ENCODE measurements around the gene ALDH3B1. TPM values are rescaled to one million over a fixed set of nuclear protein-coding genes. Genes with fewer than 3 reads are reported as not detected.

Gene ALDH3B1
- total RNA-seq, 1 experiment from 2014 or later = 28.1 TPM

DNA sequence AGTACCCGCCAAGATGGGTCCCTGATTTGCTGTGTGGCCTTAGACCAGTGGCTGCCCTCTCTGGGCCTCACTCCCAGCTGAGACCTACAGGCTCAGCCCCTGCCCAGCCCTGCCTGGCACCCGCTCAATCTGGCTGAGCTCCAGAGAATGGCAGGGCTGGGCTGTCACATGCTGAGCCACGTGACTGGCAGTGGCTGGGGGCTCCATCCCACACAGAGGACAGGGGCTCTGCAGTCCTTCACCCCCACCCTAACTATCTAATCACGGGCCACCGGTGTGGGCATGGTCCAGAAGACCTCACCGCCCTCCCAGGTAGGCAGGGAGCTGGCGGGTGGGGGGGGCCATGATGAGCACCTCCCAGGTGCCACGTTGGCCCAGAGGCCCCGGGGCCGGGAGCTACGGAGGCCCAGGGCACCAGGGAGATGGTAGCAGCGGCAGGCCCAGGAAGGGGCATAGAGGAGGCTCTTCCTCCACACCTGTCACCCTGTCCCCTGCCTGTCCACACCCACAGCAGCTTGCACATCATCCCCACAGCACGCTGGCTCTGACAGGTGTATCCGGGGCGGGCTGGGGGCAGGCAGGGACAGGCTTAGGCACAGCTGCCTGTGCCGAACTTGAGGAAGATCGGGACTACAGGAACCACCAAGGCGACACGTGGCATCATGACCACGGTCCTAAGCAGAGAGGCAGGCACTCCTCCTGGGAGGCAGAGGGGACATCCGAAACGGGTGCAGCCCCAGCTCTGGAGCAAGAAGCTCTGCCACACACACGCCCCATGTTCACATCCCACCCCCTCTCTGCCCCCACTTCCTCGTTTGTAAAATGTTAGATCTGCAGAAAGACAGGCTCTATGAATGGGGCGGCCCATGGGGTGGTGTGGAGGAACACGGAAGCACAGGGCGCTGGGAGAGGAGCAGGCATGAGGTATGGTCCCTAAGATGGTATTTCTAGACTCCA, 1.5 kb upstream of the ALDH3B1 start:
- intact Hi-C loops (cut with micrococcal nuclease) = loop anchor here (1.0 kb wide), 1 partner anchor 13 kb away; no protein-coding TSS in a partner anchor
- no peaks in the 10 kb centered on the region for H4K20me1 ChIP-seq (ENCODE audit: low read length)
- peak overlapping the region; percentile 96; the same call in 1 of the 2 replicates for H3K27ac ChIP-seq (ENCODE audit: low read length)
- no peak overlapping the region for H3K9ac ChIP-seq (ENCODE audit: low read length)
- H3K79me2 ChIP-seq (ENCODE audit: low read length) = peaks cover 24% of the 10 kb centered on the region
- no peaks in the 10 kb centered on the region for H3K9me3 ChIP-seq (ENCODE audit: low read length)
- no peaks in the 10 kb centered on the region for H3K27me3 ChIP-seq (ENCODE audit: low read length)
- CTCF ChIA-PET = no interaction called here
- ATAC-seq (no peak), DNase-seq (no peak)
- no peaks in the 10 kb centered on the region for H3K9me2 ChIP-seq (replicated peaks; ENCODE audit: low read length)
- TF ChIP-seq, protein P1, sequence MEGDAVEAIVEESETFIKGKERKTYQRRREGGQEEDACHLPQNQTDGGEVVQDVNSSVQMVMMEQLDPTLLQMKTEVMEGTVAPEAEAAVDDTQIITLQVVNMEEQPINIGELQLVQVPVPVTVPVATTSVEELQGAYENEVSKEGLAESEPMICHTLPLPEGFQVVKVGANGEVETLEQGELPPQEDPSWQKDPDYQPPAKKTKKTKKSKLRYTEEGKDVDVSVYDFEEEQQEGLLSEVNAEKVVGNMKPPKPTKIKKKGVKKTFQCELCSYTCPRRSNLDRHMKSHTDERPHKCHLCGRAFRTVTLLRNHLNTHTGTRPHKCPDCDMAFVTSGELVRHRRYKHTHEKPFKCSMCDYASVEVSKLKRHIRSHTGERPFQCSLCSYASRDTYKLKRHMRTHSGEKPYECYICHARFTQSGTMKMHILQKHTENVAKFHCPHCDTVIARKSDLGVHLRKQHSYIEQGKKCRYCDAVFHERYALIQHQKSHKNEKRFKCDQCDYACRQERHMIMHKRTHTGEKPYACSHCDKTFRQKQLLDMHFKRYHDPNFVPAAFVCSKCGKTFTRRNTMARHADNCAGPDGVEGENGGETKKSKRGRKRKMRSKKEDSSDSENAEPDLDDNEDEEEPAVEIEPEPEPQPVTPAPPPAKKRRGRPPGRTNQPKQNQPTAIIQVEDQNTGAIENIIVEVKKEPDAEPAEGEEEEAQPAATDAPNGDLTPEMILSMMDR (conservative IDR thresholded peaks at IDR 0.05; ENCODE audit: low read depth, low read length) = no peak
- TF ChIP-seq EZH2phosphoT487 (IDR thresholded peaks at IDR 0.05; ENCODE audit: borderline replicate concordance, low read length) = no peak
- no peak overlapping the region for H2AFZ ChIP-seq (ENCODE audit: low read length)
- H3K4me3 ChIP-seq (ENCODE audit: low read length) = no peak overlapping the region
- H3K4me1 ChIP-seq (ENCODE audit: insufficient read depth, low read length) = peaks cover 52% of the 10 kb centered on the region
- peaks cover 7% of the 10 kb centered on the region for H3F3A ChIP-seq (ENCODE audit: low read length, unreplicated experiment)
- BruUV-seq (replicated peaks) = no TSS peak
- no peak overlapping the region for H3K4me2 ChIP-seq (ENCODE audit: low read length)
- POLR2A ChIA-PET (ENCODE audit: unreplicated experiment) = no interaction called here
- no peaks in the 10 kb centered on the region for H3K36me3 ChIP-seq (ENCODE audit: low read depth, low read length)

DNA sequence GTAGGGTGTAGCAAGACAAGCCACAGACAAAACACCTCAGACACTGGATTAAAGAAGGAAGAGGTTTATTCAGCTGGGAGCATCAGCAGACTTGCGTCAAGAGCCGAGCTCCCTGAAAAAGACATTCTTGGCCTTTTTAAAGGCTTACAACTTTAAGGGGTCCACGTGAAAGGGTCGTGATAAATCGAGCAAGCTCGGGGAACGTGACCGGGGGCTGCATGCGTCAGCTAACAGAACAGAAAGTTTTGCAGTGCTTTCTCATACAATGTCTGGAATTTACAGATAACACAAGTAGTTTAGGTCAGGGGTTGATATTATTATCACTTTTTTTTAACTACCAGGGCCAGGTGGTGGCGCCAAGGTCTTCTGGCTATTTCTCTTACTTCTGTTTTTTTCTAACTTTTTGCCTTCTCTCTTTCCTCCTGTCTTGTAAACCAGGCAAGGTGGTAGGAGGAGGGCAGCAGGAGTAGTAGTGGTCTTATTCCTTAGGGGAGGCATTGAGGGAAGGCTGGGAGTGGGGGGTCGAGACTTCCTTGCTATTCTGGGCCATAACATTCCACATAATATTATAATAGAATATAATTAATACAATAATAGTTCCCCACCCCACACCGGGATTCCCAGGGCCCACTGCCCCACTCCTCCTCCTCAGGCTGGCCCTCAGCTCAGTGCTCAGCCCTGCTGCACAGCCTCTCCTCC, 587 bp upstream of the ALDH3B1 start:
- peak overlapping the region; percentile 79 for H3K9ac ChIP-seq (ENCODE audit: low read length)
- peak; percentile 67 for DNase-seq
- peak overlapping the region; percentile 65 for H3K4me3 ChIP-seq (ENCODE audit: low read length)
- H3K4me2 ChIP-seq (ENCODE audit: low read length) = peak overlapping the region; percentile 85
- no peak; the same call in 1 of the 2 replicates for ATAC-seq
- peak overlapping the region; percentile 96 for H3K27ac ChIP-seq (ENCODE audit: low read length)
- H3K36me3 ChIP-seq (ENCODE audit: low read depth, low read length) = no peaks in the 10 kb centered on the region
- peaks cover 56% of the 10 kb centered on the region for H3K4me1 ChIP-seq (ENCODE audit: insufficient read depth, low read length)
- no TSS peak for BruUV-seq (replicated peaks)
- ChIA-PET CTCF (interaction anchor here (1.2 to 1.5 kb wide), 2 partner anchors 11 to 162 kb away, joined by 3 to 5 read pairs; no protein-coding TSS in a partner anchor), POLR2A (ENCODE audit: unreplicated experiment) (interaction anchor here (0.7 kb wide), 2 partner anchors 10 to 299 kb away, joined by 3 read pairs; no protein-coding TSS in a partner anchor)
- H3K9me3 ChIP-seq (ENCODE audit: low read length) = no peaks in the 10 kb centered on the region
- TF ChIP-seq, protein P1 (conservative IDR thresholded peaks at IDR 0.05; ENCODE audit: low read depth, low read length) = peak; percentile 65
- TF ChIP-seq EZH2 (IDR thresholded peaks at IDR 0.05; ENCODE audit: low read length, unreplicated experiment) = no peak
- H3K27me3 ChIP-seq (ENCODE audit: low read length) = no peaks in the 10 kb centered on the region
- H3K79me2 ChIP-seq (ENCODE audit: low read length) = peaks cover 24% of the 10 kb centered on the region
- H2AFZ ChIP-seq (ENCODE audit: low read length) = peak overlapping the region; percentile 52
- peaks cover 12% of the 10 kb centered on the region for H3F3A ChIP-seq (ENCODE audit: low read length, unreplicated experiment)
- no peaks in the 10 kb centered on the region for H3K9me2 ChIP-seq (replicated peaks; ENCODE audit: low read length)
- no peaks in the 10 kb centered on the region for H4K20me1 ChIP-seq (ENCODE audit: low read length)
- intact Hi-C loops (cut with micrococcal nuclease) = loop anchor here (1.0 to 10.0 kb wide), 2 partner anchors 12 to 205 kb away; partner anchors contain the start of gene KMT5B

All from PC-3 (cell line).